Measurements from ENCODE around the gene KCNB1.
"Not testable (repeated sequence)": the region's sequence is repeated elsewhere in the genome, so short reads cannot be mapped to it uniquely, and the experiment has no call there.

The KCNB1 gene

DNA sequence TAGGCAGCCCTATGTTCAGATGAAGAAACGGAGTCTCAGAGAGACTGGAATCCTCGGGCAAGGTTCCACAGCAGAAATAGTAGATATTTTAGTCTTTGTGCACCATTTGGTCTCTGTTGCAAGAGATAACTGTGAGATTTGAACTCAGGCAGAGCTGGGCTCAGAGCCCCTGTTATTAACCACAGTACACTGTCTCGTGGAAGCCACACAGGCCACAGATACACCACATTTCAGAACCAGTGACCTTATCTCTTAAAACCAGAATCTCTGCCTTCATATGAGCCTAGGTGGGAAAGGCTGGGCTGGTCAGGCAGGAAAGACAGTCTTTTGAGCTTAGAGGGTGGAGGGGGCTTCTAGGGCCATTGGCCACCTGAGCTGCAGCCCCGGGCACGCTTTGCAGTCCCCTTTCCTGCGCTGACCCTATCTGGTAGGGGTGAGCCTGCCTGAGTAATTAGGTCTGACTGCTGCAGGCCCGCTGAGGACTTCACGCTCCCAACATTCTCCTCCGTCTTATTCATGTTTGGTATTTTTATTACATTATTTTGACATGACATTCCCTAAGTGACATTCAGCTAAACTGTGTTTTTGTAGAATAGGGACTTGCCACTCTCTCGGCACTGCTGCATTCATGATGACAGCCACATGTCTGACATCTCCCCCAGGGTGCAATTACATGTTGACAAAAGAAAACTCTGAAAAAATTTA is 71.1 kb downstream of the KCNB1 start:
- Histone ChIP-seq H2BK5ac (ENCODE audit: low read depth, low read length, poor library complexity, severe bottlenecking) (no peak overlapping the region), H2AK5ac (ENCODE audit: low read length, severe bottlenecking) (no peak overlapping the region), H3K27ac (ENCODE audit: low read length, poor library complexity, severe bottlenecking) (no peak overlapping the region), H2BK15ac (ENCODE audit: low read depth, poor library complexity, severe bottlenecking) (no peak overlapping the region), H2BK12ac (ENCODE audit: low read length in 2 of 2) (no peak overlapping the region), H2BK120ac (ENCODE audit: low read depth, low read length) (no peak overlapping the region), H3K36me3 (ENCODE audit: control insufficient read depth in 1 of 2, insufficient read depth in 2 of 2, low read depth in 1 of 2, low read length in 2 of 2) (no peaks in the 10 kb centered on the region), H3K4me2 (ENCODE audit: low read length, poor library complexity, severe bottlenecking) (no peak overlapping the region), H3K23ac (ENCODE audit: low read length in 2 of 2) (no peak overlapping the region), H4K91ac (ENCODE audit: low read length) (no peak overlapping the region), H2AFZ (ENCODE audit: low read depth, low read length) (no peak overlapping the region), H3K14ac (ENCODE audit: low read length in 2 of 2) (no peak overlapping the region), H4K8ac (ENCODE audit: low read length) (no peak overlapping the region), H3K4ac (ENCODE audit: low read depth in 1 of 2, low read length in 2 of 2) (no peak overlapping the region), H3K18ac (ENCODE audit: low read depth in 1 of 2, low read length in 2 of 2) (no peak overlapping the region), H3K9ac (ENCODE audit: low read length) (no peak overlapping the region), H3K27me3 (ENCODE audit: control insufficient read depth in 1 of 2, insufficient read depth in 1 of 2, low read length in 2 of 2) (peaks cover 85 to 86% of the 10 kb centered on the region in 2 experiments), H3K79me1 (replicated peaks; ENCODE audit: low read length, poor library complexity, severe bottlenecking) (no peaks in the 10 kb centered on the region), H3K4me1 (ENCODE audit: control insufficient read depth, insufficient read depth, low read depth, low read length) (no peaks in the 10 kb centered on the region), H3K9me3 (ENCODE audit: control insufficient read depth, low read length) (no peaks in the 10 kb centered on the region), H3K4me3 (ENCODE audit: insufficient read depth in 1 of 2, low read depth in 1 of 2, low read length in 2 of 2) (no peak overlapping the region)
- WGBS: 69% methylated on average over 6 of the region's 10 CpGs
- DNase-seq: no peak

DNA sequence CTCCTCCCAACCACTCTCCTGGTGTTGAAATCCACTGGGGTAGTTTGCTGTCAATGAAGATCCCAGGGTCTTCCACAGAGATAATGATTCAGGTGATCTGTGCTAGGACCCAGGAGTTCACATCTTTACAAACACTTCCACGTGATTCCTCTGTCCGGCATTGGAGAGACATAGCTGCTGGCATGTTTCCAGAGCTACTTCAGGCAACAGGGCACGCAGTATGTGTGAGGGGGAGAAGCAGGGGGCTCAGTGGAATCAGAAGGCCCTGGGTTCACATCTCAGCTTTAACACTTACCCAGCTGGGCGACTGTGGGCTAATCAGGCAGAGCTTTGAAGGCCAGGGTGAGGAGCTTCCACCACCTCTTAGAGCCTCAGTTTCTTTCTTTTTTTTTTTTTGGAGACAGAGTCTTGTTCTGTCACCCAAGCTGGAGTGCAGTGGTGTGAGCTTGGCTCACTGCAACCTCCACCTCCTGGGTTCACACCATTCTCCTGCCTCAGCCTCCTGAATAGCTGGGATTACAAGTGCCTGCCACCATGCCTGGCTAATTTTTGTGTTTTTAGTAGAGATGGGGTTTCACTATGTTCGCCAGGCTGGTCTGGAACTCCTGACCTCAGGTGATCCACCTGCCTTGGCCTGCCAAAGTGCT is 72.4 kb downstream of the KCNB1 start:
- not testable (repeated sequence) for H4K91ac ChIP-seq (ENCODE audit: low read length); H4K8ac ChIP-seq (ENCODE audit: low read length); H3K36me3 ChIP-seq (ENCODE audit: control insufficient read depth in 1 of 2, insufficient read depth in 2 of 2, low read depth in 1 of 2, low read length in 2 of 2); H2BK120ac ChIP-seq (ENCODE audit: low read depth, low read length); H2BK12ac ChIP-seq (ENCODE audit: low read length in 2 of 2); H3K4me2 ChIP-seq (ENCODE audit: low read length, poor library complexity, severe bottlenecking); H2BK15ac ChIP-seq (ENCODE audit: low read depth, poor library complexity, severe bottlenecking); H3K4ac ChIP-seq (ENCODE audit: low read depth in 1 of 2, low read length in 2 of 2); H2BK5ac ChIP-seq (ENCODE audit: low read depth, low read length, poor library complexity, severe bottlenecking); H2AK5ac ChIP-seq (ENCODE audit: low read length, severe bottlenecking); H3K27ac ChIP-seq (ENCODE audit: low read length, poor library complexity, severe bottlenecking); H3K23ac ChIP-seq (ENCODE audit: low read length in 2 of 2); H3K79me1 ChIP-seq (replicated peaks; ENCODE audit: low read length, poor library complexity, severe bottlenecking); H3K4me1 ChIP-seq (ENCODE audit: control insufficient read depth, insufficient read depth, low read depth, low read length); H3K9me3 ChIP-seq (ENCODE audit: control insufficient read depth, low read length); H2AFZ ChIP-seq (ENCODE audit: low read depth, low read length); H3K14ac ChIP-seq (ENCODE audit: low read length in 2 of 2); DNase-seq; H3K18ac ChIP-seq (ENCODE audit: low read depth in 1 of 2, low read length in 2 of 2); H3K9ac ChIP-seq (ENCODE audit: low read length); H3K4me3 ChIP-seq (ENCODE audit: insufficient read depth in 1 of 2, low read depth in 1 of 2, low read length in 2 of 2)
- peaks cover 81% of the 10 kb centered on the region in 2 experiments for H3K27me3 ChIP-seq (ENCODE audit: control insufficient read depth in 1 of 2, insufficient read depth in 1 of 2, low read length in 2 of 2)
- WGBS: 21% methylated on average over 3 of the region's 5 CpGs

DNA sequence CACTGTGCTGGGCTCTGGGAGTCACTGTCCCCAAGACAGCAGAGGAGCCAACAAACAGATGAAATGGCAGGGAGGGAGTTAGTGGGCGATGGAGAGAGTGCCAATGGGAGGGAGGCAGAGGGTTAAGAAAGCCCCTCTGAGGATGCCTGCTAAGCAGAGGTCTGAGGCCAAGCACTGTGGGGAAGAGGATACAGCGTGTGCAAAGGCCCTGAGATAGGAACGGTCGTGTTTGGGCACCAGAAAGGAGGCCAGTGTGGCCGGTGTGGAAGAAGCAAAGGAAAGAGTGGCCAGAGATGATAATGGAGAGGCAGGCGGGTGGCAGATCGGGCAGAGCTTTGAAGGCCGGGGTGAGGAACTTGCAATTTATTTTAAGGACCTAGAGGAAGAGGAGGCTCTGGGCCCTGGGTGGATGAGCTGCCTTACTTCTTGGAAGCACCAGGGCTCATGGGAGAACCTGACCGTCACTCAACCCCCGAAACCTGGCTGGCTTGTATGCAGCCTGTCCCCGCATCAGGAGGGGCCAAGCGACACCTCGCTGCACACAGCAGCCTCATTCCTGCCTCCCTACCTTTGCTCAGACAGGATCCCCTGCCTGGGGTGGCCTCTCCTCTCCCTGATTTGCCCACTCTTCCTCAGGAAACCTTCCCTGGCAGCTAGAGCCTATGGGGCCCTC is 73.0 kb downstream of the KCNB1 start:
- H3K18ac ChIP-seq (ENCODE audit: low read depth in 1 of 2, low read length in 2 of 2): no peak overlapping the region
- H3K4me2 ChIP-seq (ENCODE audit: low read length, poor library complexity, severe bottlenecking): no peak overlapping the region
- H3K4me3 ChIP-seq (ENCODE audit: insufficient read depth in 1 of 2, low read depth in 1 of 2, low read length in 2 of 2): no peak overlapping the region
- no peak overlapping the region for H3K23ac ChIP-seq (ENCODE audit: low read length in 2 of 2)
- no peak overlapping the region for H2BK15ac ChIP-seq (ENCODE audit: low read depth, poor library complexity, severe bottlenecking)
- WGBS: 85% methylated on average over 13 of the region's 13 CpGs
- H3K79me1 ChIP-seq (replicated peaks; ENCODE audit: low read length, poor library complexity, severe bottlenecking): no peaks in the 10 kb centered on the region
- no peak overlapping the region for H3K27ac ChIP-seq (ENCODE audit: low read length, poor library complexity, severe bottlenecking)
- H3K9me3 ChIP-seq (ENCODE audit: control insufficient read depth, low read length): no peaks in the 10 kb centered on the region
- H3K4ac ChIP-seq (ENCODE audit: low read depth in 1 of 2, low read length in 2 of 2): no peak overlapping the region
- no peak overlapping the region for H2BK5ac ChIP-seq (ENCODE audit: low read depth, low read length, poor library complexity, severe bottlenecking)
- H2AK5ac ChIP-seq (ENCODE audit: low read length, severe bottlenecking): no peak overlapping the region
- H2AFZ ChIP-seq (ENCODE audit: low read depth, low read length): no peak overlapping the region
- no peak overlapping the region for H4K91ac ChIP-seq (ENCODE audit: low read length)
- no peak overlapping the region for H2BK12ac ChIP-seq (ENCODE audit: low read length in 2 of 2)
- H3K36me3 ChIP-seq (ENCODE audit: control insufficient read depth in 1 of 2, insufficient read depth in 2 of 2, low read depth in 1 of 2, low read length in 2 of 2): no peaks in the 10 kb centered on the region
- DNase-seq: no peak
- no peak overlapping the region for H4K8ac ChIP-seq (ENCODE audit: low read length)
- H3K4me1 ChIP-seq (ENCODE audit: control insufficient read depth, insufficient read depth, low read depth, low read length): no peaks in the 10 kb centered on the region
- H3K9ac ChIP-seq (ENCODE audit: low read length): no peak overlapping the region
- H2BK120ac ChIP-seq (ENCODE audit: low read depth, low read length): no peak overlapping the region
- no peak overlapping the region for H3K14ac ChIP-seq (ENCODE audit: low read length in 2 of 2)
- peaks cover 79 to 80% of the 10 kb centered on the region in 2 experiments for H3K27me3 ChIP-seq (ENCODE audit: control insufficient read depth in 1 of 2, insufficient read depth in 1 of 2, low read length in 2 of 2)

DNA sequence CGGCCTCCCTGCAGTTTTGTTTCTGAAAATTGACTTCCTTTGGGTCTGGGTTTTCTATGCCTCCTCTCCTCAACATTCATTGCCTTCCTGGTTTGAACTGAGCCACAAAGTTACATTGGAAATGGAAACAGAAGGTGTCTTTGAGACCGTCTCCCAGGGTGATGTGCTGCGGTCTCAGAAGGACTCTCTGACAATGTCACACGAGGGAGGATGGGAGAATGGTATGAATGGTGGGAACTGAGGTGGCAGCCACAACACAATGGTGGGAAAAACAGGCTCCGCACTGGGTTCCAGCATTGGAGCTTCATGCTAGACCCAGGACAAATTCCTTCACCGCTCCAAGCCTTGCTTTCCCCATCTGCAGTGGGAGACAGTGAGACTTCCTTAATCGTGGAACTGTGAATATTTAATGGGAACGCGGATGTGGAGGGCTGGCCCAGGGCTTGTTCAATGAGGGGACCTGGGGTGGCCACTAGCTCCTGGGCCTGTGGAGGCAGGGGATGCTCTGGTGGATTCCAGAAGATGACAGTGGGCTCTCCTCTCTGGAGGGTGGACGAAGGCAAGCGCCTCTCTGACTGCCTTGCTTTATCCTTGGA is 73.9 kb downstream of the KCNB1 start:
- Histone ChIP-seq H3K79me1 (replicated peaks; ENCODE audit: low read length, poor library complexity, severe bottlenecking) (no peaks in the 10 kb centered on the region), H3K27me3 (ENCODE audit: control insufficient read depth in 1 of 2, insufficient read depth in 1 of 2, low read length in 2 of 2) (peaks cover 76 to 78% of the 10 kb centered on the region in 2 experiments), H3K27ac (ENCODE audit: low read length, poor library complexity, severe bottlenecking) (no peak overlapping the region), H3K9ac (ENCODE audit: low read length) (no peak overlapping the region), H3K4me3 (ENCODE audit: insufficient read depth in 1 of 2, low read depth in 1 of 2, low read length in 2 of 2) (no peak overlapping the region), H2BK5ac (ENCODE audit: low read depth, low read length, poor library complexity, severe bottlenecking) (no peak overlapping the region), H4K91ac (ENCODE audit: low read length) (no peak overlapping the region), H2AFZ (ENCODE audit: low read depth, low read length) (no peak overlapping the region), H3K4ac (ENCODE audit: low read depth in 1 of 2, low read length in 2 of 2) (no peak overlapping the region), H3K9me3 (ENCODE audit: control insufficient read depth, low read length) (no peaks in the 10 kb centered on the region), H2BK12ac (ENCODE audit: low read length in 2 of 2) (no peak overlapping the region), H3K4me2 (ENCODE audit: low read length, poor library complexity, severe bottlenecking) (no peak overlapping the region), H2AK5ac (ENCODE audit: low read length, severe bottlenecking) (no peak overlapping the region), H3K18ac (ENCODE audit: low read depth in 1 of 2, low read length in 2 of 2) (no peak overlapping the region), H3K14ac (ENCODE audit: low read length in 2 of 2) (no peak overlapping the region), H3K4me1 (ENCODE audit: control insufficient read depth, insufficient read depth, low read depth, low read length) (no peaks in the 10 kb centered on the region), H4K8ac (ENCODE audit: low read length) (no peak overlapping the region), H2BK120ac (ENCODE audit: low read depth, low read length) (no peak overlapping the region), H3K36me3 (ENCODE audit: control insufficient read depth in 1 of 2, insufficient read depth in 2 of 2, low read depth in 1 of 2, low read length in 2 of 2) (no peaks in the 10 kb centered on the region), H2BK15ac (ENCODE audit: low read depth, poor library complexity, severe bottlenecking) (no peak overlapping the region), H3K23ac (ENCODE audit: low read length in 2 of 2) (no peak overlapping the region)
- 88% methylated on average over 11 of the region's 11 CpGs for WGBS
- DNase-seq: no peak
